Bronchial epithelial cell (primary cell): ENCODE results near the gene CFAP298. TPM values are rescaled to one million over a fixed set of nuclear protein-coding genes. Genes with fewer than 3 reads are reported as not detected.

ENCODE experiments used
- DNase-seq: peaks from one replicate; pipeline ENCODE4 v3.0.0-alpha.2; 2010; ENCODE audit warnings: low read depth
- FAIRE-seq: peaks from 2 replicates; lab custom pipeline; 2011; peaks lifted over from hg19 to GRCh38; lab: Jason Lieb, UNC
- H3K27me3 ChIP-seq: 2 replicates; pipeline ENCODE4 v1.5.1; 2011; ENCODE audit warnings: low read length; ENCODE audit not compliant: control insufficient read depth, insufficient read depth
- H3K36me3 ChIP-seq: 2 replicates; pipeline ENCODE4 v1.5.1; 2011; ENCODE audit warnings: low read length; ENCODE audit not compliant: control insufficient read depth, insufficient read depth
- H3K4me3 ChIP-seq: 2 replicates; pipeline ENCODE4 v1.5.1; 2011; ENCODE audit warnings: mild to moderate bottlenecking, low read depth, low read length, control low read depth
- total RNA-seq: library from RNA; depleted of rRNA; stranded (reverse); fragments of >200 nt; gene quantifications from 2 replicates; pipeline ENCODE4 v1.2.1, GENCODE V29; 2014
- TF ChIP-seq, protein P1 (sequence below): IDR thresholded peaks from 2 replicates; pipeline ENCODE4 v1.5.1; 2011; ENCODE audit warnings: mild to moderate bottlenecking, moderate library complexity, low read length, control low read depth, inconsistent platforms; ENCODE audit not compliant: insufficient read depth, severe bottlenecking

The CFAP298 gene
- total RNA-seq, 1 donor from 2014 or later: 37.6 TPM

DNA sequence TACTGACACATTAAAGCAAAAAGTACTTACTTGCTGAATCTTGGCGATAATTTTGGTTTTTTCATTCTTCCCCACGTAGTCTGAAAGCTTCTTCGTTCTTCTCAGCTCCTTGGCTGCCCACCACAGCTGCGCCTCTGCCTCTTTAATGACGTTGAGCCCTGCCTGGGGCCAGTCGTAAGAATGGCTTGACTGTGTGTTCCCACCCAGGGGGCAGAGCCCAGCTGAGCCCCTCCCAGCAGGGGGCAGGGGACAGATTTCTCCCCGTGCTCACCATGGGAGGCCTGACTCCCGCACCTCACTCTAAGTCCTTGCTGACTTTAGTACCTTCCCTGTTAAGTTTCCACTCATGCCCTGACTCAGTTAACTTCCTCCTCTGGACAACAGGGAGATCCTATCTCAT, 9.0 kb downstream of the CFAP298 start:
- H3K36me3 ChIP-seq: peaks cover 15% of the 10 kb centered on the region
- TF ChIP-seq, protein P1, sequence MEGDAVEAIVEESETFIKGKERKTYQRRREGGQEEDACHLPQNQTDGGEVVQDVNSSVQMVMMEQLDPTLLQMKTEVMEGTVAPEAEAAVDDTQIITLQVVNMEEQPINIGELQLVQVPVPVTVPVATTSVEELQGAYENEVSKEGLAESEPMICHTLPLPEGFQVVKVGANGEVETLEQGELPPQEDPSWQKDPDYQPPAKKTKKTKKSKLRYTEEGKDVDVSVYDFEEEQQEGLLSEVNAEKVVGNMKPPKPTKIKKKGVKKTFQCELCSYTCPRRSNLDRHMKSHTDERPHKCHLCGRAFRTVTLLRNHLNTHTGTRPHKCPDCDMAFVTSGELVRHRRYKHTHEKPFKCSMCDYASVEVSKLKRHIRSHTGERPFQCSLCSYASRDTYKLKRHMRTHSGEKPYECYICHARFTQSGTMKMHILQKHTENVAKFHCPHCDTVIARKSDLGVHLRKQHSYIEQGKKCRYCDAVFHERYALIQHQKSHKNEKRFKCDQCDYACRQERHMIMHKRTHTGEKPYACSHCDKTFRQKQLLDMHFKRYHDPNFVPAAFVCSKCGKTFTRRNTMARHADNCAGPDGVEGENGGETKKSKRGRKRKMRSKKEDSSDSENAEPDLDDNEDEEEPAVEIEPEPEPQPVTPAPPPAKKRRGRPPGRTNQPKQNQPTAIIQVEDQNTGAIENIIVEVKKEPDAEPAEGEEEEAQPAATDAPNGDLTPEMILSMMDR: no peak
- no peak for FAIRE-seq

DNA sequence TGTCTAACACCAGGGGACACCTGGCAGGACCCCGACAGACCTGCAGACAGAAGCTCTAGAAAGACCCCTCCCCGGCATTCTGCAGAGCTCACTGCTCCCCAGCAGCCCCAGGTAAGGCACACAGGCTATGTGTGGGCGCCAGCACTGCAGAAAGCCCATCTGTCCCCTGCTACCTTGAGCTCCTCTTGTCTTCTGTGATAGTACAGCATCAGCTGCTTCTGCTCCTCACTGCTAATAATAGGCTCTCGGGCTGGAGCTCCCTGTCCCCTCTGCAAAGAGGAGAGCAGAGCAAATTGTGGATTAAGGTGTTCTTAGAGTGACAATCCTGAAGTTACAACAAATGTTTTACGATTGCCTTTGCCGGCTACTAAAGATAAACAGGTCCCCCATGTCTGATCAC, 10.1 kb downstream of the CFAP298 start:
- TF ChIP-seq, protein P1: no peak
- H3K4me3 ChIP-seq: no peak overlapping the region
- FAIRE-seq (no peak), DNase-seq (no peak)
- no peaks in the 10 kb centered on the region for H3K27me3 ChIP-seq
- peaks cover 13% of the 10 kb centered on the region for H3K36me3 ChIP-seq

More for the DNA sequence above, 9.0 kb downstream of the CFAP298 start:
- H3K4me3 ChIP-seq: no peak overlapping the region
- DNase-seq: no peak
- no peaks in the 10 kb centered on the region for H3K27me3 ChIP-seq

DNA sequence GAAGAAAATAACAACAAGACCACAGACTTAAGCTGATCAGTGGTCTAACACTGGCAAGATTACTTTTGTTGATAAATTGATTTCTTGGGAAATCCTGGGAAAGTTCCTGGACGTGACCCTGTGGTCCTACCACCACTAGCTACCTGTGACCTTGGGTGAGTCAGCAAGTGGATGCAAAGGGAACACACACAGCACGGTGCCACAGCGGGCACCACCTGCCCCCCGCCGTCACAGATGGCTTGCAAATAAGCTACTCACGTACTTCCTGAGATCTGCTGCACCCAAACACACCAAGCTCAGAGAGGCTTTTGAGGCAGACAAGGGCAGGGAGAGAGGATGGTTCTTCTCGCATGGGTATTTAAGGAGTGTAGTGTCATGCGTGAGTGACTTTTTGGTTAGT, 12.7 kb downstream of the CFAP298 start:
- DNase-seq: no peak
- no peak overlapping the region for H3K4me3 ChIP-seq
- peaks cover 11% of the 10 kb centered on the region for H3K36me3 ChIP-seq
- H3K27me3 ChIP-seq: no peaks in the 10 kb centered on the region
- TF ChIP-seq, protein P1: no peak
- FAIRE-seq: no peak

DNA sequence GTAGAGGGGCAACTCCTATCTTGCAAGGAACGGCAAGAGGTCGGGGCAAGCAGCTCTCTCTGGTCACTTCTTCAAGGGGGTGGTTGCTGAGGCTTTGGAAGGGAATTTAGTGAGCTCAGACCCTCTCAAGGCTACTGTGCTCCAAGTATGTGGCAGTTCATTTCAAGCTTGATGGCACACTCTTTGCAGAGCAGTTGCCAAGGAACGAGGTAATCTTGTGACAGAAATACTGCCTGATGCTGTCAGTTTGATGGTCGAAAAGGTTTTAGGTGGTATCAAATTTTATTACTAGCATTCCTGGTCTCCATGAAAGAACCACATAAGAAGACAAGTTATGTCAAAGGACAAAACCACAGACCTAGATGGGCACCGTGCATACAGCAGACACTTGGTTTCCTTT, 13.1 kb downstream of the CFAP298 start:
- Histone ChIP-seq H3K4me3 (no peak overlapping the region), H3K27me3 (no peaks in the 10 kb centered on the region), H3K36me3 (peaks cover 8% of the 10 kb centered on the region)
- FAIRE-seq: no peak
- DNase-seq: no peak
- TF ChIP-seq, protein P1: no peak

DNA sequence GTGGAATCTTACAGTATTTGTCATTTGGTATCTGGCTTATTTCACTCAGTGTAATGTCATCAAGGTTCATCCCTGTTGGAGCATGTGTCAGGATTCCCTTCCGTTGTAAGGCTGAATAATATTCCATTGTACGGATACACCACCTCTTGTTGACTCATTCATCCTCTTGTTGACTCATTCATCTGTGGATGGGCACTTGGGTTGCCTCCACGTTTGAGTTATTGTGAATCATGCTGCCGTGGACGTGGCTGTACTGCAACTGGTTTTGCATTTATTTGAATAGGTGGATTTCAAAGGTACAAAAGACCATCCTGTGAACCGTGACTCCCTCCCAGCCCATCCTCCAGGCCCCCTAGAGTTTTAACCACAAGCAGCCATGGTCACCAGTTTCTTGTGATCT, 15.0 kb downstream of the CFAP298 start:
- peaks cover 1% of the 10 kb centered on the region for H3K36me3 ChIP-seq
- H3K27me3 ChIP-seq: no peaks in the 10 kb centered on the region
- FAIRE-seq: peak; percentile 97
- H3K4me3 ChIP-seq: no peak overlapping the region
- DNase-seq: peak; percentile 99
- TF ChIP-seq, protein P1: no peak

DNA sequence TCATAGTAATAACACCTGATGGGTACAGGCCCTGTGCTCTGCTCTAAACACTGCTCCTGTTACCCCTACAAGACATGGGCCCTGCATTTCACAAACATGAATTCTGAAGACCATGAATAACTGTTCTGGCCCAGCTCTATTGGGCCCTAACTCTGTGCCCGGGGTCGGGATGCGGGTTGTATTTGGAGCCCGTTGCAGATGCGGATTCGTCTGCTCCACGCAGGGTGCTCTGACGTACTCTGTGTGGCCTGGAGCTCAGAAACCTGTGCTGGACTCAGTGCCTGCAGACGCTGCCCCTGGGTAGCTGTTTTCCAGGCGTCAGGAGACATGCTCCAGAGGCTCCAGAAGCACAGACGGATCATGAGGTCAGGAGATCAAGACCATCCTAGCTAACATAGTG, 16.7 kb downstream of the CFAP298 start:
- no peaks in the 10 kb centered on the region for H3K36me3 ChIP-seq
- FAIRE-seq (no peak), DNase-seq (no peak)
- H3K4me3 ChIP-seq: no peak overlapping the region
- no peaks in the 10 kb centered on the region for H3K27me3 ChIP-seq
- TF ChIP-seq, protein P1: no peak
